Pulmonary artery endothelial cell (primary cell): ENCODE data around the gene RAG1. TPM values are rescaled to one million over a fixed set of nuclear protein-coding genes. Genes with fewer than 3 reads are reported as not detected.
A peak's percentile ranks its signal among the peaks of the same experiment; 100 is the strongest.

ENCODE experiments used
- DNase-seq: peaks from one replicate; pipeline ENCODE4 v3.0.0-alpha.2; 2011; ENCODE audit warnings: low read depth, low spot score
- total RNA-seq: library from RNA; depleted of rRNA; stranded (reverse); fragments of >200 nt; gene quantifications from 2 replicates; pipeline ENCODE4 v1.2.3, GENCODE V29; 2014

Gene RAG1
- total RNA-seq, 1 donor from 2014 or later = 1.1 TPM

DNA sequence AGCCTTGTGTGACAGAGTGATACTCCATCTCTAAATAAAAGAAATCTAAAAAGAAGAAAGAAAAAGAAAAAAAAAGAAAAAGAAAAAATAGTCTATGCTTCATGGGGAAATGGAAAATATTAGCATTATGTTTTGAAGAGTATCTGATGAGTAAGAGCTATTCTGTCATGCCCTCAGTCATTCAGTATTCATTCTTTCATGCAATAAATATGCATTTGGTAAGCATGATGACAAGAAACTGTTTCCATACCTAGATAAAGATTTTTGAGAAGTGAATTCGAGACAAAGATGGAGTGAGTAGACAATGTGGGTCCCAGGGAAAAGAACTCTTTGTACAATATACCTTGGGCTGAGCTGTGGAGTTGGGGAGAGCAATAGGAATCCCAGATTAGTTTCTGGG lies 20.3 kb downstream of the RAG1 start:
- DNase-seq = no peak

DNA sequence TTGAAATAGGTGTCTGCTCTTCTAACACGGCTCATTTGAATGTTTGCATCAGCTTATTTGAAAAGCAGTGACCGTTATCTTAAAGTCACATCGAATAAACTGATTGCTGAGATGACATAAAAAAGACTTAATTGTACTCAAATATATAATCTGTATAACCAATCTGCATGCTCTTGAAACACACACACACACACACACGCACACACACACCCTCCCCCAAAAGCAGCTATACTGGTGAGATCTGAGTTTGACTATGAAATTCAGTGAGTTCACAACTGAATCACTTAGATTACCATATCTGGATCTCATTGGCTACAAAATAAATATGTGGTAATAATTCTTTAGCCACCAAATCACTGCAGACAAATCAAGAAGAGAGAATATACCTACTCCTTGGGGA lies 22.7 kb downstream of the RAG1 start:
- DNase-seq = no peak

DNA sequence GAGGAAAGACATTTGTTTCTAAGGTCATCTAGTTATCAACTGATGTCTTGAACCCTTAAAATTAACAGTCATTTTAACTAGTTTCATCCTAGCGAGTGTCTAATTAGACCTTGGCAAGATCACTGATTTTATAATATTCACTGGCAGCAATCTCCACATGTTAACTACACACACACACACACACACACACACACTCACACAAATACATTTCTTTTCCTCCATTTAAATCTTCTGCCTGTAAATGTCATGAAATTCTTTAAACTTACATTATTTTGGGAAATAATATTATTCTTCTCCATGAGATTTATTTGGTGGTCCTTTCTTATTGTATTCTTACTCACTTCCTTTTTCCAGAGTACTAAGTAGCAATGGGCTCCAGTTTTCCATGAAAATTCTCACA lies 23.6 kb downstream of the RAG1 start:
- DNase-seq = no peak

DNA sequence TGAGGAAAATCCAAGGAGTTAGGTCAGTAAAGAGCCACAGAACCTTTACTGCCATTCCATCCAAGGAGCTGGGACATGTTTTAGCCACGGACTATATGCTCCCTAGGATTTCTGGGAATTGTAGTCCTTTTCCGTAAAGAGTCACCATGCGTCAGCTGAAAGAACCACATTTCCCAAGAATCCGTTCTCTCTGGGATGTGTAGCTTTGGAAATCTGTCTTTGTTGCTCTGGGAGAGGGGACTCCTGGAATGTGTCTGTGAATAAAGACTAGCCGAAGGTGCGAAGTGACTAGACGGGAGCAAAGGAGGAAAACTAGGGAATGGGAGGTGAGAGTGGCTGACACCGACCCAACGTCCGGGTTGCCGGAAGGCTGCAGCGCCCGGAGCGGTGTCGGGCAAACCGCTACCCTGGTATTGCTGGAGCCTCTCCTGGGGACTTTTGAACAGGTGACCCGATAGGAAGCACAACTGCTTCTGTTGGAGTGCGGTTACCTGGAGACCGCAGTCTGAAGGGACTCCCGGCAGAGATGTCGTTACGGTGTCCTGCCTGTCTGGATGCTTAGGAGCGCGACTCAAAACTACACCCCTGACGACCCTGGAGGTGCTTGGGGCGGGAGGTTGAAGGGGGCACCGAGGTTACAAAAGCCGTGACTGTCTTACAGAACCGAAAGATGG lies 26.6 kb downstream of the RAG1 start, which contains the start of gene IFTAP:
Gene IFTAP, plus strand, starts transcription at position 187 of the 674 bp plus-strand sequence. CDS start 15,602 bp downstream, outside the sequence.
- DNase-seq = peak; percentile 78

DNA sequence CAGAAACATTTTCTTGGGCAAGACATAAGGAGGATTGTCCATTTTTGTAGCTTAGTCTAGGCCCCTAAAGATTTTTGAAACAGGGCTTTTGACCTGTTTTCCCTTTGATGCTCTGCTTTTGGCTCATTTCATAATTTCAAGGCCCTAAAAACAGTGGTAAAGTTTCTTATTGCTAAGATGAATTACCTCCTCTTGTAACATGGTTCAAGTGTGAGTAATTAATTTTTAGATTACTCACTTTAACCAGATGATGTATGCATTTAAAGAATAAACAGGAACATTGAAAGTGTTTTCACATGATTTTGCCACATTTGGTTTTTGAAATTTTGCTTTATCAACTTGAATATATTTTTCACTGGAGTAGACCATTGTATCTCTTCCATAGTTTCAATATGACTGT lies 29.1 kb downstream of the RAG1 start:
- DNase-seq = no peak

DNA sequence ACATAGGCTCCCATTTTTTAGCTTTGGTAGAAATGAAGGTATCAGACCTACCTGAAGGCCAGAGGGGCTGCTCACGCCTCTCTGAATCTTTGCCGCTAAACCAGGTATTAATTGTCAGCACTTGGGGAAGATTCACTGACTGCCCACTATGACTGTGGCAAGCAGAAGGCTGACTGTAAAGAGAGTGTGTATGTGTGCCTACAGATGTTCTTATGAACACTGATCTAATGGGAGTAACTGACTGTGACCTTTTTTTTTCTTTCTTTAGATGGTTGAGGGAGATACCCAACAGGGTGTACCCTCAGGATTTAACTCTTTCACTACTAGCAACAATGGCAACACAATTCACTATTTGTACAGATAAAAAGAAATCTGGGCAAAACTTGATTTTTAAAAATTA lies 30.2 kb downstream of the RAG1 start, which contains the start of gene RAG2:
Gene RAG2, minus strand, starts transcription at position 186 of the 400 bp plus-strand sequence. CDS start 4,068 bp downstream, outside the sequence.
- DNase-seq = no peak

DNA sequence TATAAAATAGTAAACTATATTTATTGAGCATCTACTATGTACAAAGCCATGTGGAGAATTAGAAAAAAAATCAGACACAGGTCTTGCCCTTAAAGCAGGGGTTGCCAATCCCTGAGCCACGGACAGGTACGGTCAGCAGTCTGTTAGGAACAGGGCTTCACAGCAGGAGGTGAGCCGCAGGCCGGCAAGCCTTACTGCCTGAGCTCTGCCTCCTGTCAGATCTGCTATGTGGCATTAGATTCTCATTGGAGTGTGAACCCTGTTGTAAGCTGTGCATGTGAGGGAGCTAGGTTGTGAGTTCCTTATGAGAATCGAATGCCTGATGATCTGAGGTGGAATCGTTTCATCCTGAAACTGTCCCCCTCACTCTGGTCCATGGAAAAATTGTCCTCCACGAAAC lies 32.4 kb downstream of the RAG1 start:
- no peak for DNase-seq

DNA sequence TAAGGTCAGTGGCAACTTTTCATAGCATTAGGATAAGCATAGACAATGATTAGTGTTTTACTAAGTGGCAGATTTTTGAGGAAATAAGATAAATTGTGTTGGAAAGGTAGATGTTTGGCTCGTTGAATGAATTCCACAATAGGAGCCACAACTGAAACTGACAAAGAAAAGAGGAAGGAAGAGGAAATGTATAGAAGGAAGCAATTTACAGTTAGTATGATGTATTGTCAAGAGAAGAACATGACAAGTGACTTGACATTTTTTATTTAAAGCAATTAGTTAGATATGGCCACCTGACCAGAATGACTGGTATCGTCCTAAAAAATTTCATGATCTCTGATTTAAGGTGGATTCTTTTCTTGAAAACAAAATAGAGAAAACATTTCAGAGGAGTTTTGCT lies 33.3 kb downstream of the RAG1 start:
- DNase-seq = no peak

DNA sequence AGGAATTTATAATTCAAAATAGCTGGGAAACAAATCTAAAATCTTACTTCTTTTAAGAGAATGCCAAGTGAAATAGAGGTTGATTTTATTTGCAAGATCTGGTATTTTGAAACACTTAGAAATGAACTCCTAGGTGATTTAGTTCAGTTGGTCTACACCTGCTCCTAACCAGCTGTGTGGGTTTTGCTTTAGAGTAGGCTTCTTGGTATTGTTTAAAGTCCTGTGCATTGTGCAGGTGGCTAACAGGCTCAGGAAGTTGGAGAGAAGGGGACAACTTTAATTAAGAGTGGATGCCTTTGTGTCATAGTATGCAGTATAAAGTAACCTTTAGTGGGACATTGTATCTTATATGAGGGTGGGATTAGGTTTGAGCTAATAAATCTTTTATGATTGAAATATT lies 34.3 kb downstream of the RAG1 start:
- DNase-seq = no peak

DNA sequence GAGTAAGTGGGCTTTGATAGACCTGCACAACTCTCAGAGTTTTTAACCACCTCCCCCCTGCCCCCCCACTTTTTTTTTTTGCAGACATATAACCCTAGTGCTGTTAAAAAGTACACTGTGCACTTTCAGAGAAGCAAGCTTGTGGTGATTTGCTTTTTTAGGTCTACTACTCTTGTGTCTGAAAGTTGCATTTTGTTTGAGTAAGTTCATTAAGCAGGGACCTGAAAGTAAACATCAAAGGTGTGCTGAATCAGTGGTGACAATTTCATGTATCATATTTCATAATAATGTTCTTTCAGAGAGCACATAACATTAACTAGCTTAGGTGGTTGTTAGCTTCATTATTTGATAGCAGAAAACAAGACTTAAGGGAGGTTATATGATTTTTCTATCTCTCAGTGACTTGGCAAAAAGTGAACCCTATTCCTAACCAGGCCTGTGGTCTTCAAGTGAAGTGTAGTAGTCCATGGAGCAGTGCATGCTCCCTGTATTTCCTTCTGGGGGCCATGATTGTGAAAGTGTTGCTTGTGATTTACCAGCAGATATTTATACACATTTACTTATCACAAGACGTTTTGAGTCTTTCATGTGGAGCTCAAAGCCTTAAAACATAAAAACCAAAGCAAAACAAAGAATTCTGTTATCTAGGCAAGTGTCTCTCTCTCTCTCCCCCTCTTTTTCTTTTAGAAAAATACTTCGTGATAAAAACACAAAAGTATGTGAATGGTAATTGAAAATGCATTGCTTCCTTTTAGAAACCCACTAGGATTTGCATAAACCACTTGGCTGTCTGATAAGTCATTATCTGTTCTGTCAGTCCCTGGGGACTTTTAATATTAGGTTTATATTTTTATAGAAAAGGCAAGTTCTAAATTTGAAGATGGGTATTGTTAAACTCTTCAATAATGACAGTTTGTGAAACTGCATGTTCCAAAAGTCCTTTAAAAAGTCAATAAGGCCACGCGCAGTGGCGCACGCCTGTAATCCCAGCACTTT lies 37.7 kb downstream of the RAG1 start:
- no peak for DNase-seq

DNA sequence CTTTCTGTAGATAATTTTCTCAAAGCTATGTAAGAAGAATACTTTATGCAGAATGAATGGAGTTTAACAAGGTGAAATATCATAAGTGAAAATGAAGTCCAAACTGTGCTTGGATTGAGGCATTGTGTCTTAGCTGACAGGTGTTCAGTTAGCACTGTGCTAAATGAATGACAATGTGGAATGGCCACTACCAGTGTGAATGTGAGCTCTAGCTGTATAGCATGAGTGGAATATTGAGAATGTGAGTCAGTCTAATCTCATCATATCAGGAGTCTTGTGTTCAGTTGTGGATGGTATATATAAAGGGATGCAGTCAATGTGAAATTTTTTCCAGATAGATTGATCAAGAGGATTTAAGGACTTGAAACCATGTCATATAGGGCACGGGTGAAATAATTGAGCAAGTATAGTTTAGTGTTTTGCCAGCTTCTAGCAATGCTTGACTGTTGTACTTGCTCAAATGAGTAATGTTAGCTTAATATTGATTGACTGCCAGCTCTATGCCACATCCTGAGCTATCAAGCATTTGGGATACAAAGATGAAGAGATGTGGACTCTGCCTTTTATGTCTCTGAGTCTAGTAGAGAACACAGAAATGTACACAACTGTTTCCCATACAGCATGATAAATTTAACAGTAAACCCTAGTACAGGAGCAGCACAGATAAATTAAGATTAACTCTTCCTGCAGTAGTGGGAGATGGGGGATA lies 40.8 kb downstream of the RAG1 start:
- no peak for DNase-seq

DNA sequence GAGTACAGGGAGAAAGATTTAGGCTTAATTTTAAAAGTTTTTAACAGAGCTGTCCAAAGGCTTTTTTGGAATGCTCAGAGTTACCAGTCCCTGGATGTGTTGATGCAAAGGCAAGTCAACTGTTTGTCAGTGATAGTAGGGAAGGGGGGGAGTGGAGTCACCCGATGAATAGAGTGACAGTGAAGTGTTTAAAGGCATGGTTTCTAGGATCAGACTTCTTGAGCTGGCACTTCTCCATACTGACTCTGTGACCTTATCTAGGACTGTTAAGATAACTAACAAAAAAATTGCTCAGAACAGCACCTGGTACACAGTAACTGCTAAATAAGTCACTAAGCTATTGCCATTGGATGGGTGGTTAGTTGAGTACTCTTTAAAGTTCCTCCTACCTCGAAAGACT lies 41.6 kb downstream of the RAG1 start:
- DNase-seq = no peak

DNA sequence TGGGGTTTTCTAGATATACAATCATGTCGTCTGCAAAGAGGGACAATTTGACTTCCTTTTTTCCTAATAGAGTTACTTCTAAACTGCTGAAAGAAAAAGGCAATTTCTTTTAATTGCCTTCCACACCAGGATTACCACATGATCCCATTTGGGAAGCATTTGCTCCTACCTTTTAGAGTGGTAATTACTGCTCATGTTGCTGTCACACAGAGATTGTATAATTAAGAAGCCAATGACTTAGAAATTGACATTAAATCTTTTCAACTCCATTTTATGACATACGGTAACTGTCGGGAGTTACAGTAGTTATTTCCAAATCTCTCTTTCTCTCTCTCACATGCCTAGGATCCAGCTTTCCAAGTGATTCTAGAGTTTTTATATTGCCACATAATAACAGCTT lies 48.0 kb downstream of the RAG1 start:
- DNase-seq = no peak

DNA sequence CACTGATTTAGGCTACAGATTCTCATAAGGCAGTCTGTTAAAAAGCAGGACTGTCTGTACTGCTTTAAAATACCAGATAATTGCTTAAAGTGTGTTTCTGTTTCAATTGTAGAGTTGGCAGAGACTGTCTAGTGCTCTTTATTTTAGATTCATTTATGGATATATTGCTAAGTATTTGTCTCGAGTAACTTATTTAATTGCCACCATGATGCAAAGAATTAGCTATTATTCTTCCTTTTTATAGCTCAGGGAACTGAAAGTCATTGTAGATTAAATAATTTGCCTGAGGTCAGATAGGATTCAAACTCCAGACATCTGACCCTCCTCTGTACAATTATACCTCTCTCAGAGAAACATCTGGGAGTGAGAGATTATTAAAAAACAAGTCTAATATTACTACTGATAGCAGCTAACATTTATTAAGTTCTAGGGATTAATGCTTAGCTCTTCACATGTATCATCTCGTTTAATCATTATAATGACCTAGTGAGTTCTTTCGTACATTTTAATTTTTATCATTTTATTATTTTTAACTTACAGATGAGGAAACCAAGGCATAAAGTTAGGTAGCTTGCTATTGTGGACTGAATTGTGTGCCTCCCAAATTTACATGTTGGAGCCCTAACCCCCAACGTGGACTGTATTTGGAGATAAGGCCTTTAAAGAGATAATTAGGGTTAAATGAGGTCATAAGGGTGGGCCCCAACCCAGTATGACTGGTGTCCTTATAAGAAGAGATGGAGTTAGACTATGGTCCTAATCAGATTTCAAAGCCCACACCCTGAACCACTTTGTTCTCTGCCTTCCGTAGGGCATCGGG lies 49.9 kb downstream of the RAG1 start:
- DNase-seq = no peak

DNA sequence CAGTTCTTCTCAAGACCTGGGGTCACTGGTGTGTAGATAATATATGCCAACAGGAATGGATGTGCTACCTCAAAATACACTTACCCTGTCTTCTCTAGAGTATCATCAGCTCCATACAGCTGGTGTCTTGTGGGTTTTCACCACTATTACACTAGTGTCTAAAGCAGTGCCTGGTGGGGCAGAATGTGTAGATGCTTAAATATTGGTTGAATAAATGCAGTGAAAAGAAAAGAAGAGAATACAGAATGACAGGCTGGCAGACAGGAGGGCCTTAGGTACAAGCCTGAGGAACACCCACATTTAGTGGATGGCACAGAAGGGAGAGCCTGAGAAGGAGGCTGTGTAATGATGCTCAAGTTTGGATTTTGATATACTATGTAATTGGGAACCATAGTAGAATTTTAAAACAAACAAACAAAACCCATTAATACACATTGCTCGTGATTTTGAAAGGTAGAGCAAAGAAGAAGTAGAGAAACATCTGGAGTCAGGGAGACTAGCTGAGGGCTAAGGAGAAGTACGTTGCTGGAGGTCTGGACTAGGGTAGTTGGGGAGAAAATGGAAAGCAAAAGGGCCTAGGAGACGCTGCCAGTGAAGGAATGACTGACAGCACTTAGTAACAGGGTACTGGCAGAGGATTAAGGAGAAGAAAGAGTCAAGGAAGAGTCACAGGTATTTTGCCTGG lies 50.7 kb downstream of the RAG1 start:
- DNase-seq = no peak

DNA sequence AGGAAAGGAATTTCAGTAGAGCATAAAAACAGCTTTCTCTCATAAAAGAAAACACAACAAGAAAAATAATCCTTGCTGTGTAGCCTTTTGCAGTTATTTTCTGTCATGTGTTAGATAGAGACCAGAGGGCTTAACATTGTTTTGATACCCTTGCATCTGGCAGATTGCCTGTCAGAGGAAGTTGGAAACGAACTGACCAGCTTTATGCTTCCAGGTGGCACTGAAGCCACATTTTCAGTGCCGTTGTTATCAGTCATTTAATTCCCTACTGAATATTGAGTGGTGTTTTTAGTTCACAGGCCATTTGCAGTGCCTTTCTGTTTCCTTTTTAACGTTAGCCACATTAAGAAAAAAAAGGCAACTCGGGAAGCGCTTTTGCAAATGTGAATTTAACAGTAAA lies 51.7 kb downstream of the RAG1 start:
- peak; percentile 10 for DNase-seq

DNA sequence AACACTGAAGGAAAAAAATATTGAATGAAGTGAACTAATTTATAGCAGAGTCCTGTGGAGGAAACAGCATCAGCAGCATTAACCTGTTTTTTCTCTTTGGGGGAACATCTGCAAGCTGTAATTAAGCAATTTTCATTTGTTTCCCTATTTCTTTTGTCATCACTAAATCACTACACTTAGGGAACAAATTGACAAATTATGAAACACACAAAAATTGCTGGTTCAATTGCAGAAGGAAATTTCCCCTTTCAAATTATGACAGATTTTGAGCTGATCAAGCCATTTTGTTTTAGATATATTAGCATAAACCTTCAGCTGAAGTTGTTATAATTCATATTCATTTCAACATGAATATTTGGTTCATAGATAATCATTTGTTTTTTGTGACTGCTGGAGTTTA lies 52.4 kb downstream of the RAG1 start:
- DNase-seq = no peak

DNA sequence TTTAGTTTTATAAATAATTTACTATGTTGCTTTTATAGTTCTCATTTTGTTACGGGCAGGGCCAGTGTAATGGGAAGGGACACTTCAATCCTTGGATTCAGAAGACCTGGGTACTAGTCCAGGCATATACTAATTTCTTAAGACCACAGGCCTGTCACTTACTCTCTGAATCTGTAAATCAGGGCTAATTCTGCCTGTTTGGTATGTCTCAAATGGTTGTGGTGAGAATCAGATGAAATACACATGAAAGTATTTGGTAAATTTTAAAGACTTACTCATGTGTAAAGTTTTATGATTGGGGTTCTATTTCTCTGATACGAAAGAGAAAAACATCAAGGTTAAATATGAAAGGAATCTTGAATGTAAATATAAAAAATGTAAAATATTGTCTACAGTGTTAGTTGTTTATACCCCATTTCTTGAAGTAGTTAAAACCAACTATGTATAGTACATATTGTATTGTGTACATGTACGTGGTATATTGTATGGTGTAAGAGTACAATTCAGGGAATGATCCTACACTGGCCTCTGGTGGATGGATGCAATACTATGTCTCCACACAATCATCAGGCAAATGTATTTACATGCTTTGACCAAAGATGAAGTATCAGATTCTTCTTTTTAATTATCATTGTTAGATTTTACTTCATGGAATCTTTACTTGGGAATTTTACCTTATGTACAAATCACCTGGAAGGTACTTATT lies 54.8 kb downstream of the RAG1 start:
- no peak for DNase-seq

DNA sequence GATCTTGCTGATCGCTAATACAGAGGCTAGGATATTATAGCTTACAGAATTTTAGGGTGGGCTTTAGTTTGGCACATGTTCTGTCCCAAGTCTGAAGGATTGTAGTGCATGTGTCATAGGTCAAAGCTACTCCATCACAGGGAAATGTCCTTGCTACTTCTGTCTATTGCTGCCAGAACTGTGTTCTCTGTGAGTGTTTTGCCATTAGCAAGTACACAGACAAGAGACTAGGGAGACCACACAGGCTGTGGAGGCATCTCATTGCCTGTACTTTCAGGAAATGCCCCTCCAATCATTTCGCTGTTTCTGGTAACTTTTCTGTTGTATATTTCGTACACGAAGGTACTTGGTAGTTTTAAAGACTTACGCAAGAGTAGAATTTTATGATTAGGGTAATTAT lies 55.7 kb downstream of the RAG1 start:
- no peak for DNase-seq

DNA sequence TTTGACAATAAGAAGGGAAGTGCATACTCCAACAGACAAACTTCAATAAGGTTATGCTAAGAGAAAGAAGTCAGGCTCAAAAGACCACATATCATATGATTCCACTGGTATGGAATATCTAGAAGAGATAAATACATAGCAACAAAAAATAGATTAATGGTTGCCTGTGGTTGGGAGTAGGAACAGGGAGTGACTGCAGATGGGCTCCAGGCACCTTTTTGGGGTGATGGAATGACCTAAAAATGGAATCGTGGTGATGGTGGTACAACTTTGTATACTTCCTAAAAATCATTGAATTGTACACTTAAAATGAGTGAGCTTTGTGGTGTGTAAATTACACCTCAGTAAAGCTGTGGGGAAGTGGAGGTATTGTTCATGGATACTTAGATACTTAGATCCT lies 59.2 kb downstream of the RAG1 start:
- no peak for DNase-seq
